ENCODE data around the gene PANK2.
"Not testable (repeated sequence)": the region's sequence is repeated elsewhere in the genome, so short reads cannot be mapped to it uniquely, and the experiment has no call there.

PANK2 gene

GRCh38 chr20:3964719-3965118, 75.5 kb downstream of the PANK2 start:
- no peaks in the 10 kb centered on the region for H3K4me1 ChIP-seq (ENCODE audit: control insufficient read depth, insufficient read depth, low read length)
- no peak overlapping the region for H3K4me3 ChIP-seq (ENCODE audit: low read depth, low read length)
- no peaks in the 10 kb centered on the region; the same call in 1 of the 2 replicates for H3K36me3 ChIP-seq (ENCODE audit: control insufficient read depth, insufficient read depth, low read length)
- no peaks in the 10 kb centered on the region for H3K27me3 ChIP-seq (ENCODE audit: control insufficient read depth, insufficient read depth, low read length)
- H3K27ac ChIP-seq (ENCODE audit: low read depth, low read length), result no peak overlapping the region
- no peaks in the 10 kb centered on the region for H3K9me3 ChIP-seq (ENCODE audit: control insufficient read depth, insufficient read depth, low read length)
- H3K9ac ChIP-seq (ENCODE audit: low read depth, low read length), result no peak overlapping the region

GRCh38 chr20:3966571-3966970, 77.4 kb downstream of the PANK2 start:
- Histone ChIP-seq H3K9ac (ENCODE audit: low read depth, low read length) (no peak overlapping the region), H3K27me3 (ENCODE audit: control insufficient read depth, insufficient read depth, low read length) (no peaks in the 10 kb centered on the region), H3K4me3 (ENCODE audit: low read depth, low read length) (no peak overlapping the region), H3K36me3 (ENCODE audit: control insufficient read depth, insufficient read depth, low read length) (no peaks in the 10 kb centered on the region; the same call in 1 of the 2 replicates), H3K4me1 (ENCODE audit: control insufficient read depth, insufficient read depth, low read length) (no peaks in the 10 kb centered on the region), H3K9me3 (ENCODE audit: control insufficient read depth, insufficient read depth, low read length) (no peaks in the 10 kb centered on the region), H3K27ac (ENCODE audit: low read depth, low read length) (no peak overlapping the region)

- Histone ChIP-seq H3K9ac (ENCODE audit: low read depth, low read length) (no peak overlapping the region), H3K4me1 (ENCODE audit: control insufficient read depth, insufficient read depth, low read length) (peaks cover 8% of the 10 kb centered on the region; the same call in 1 of the 2 replicates), H3K9me3 (ENCODE audit: control insufficient read depth, insufficient read depth, low read length) (no peaks in the 10 kb centered on the region), H3K27me3 (ENCODE audit: control insufficient read depth, insufficient read depth, low read length) (no peaks in the 10 kb centered on the region), H3K4me3 (ENCODE audit: low read depth, low read length) (no peak overlapping the region), H3K27ac (ENCODE audit: low read depth, low read length) (no peak overlapping the region), H3K36me3 (ENCODE audit: control insufficient read depth, insufficient read depth, low read length) (no peaks in the 10 kb centered on the region; the same call in 1 of the 2 replicates)
Observed at GRCh38 chr20:3970016-3970415, 80.8 kb downstream of the PANK2 start.

GRCh38 chr20:3971145-3971544, 82.0 kb downstream of the PANK2 start:
- Histone ChIP-seq H3K27ac (ENCODE audit: low read depth, low read length) (no peak overlapping the region), H3K27me3 (ENCODE audit: control insufficient read depth, insufficient read depth, low read length) (no peaks in the 10 kb centered on the region), H3K9me3 (ENCODE audit: control insufficient read depth, insufficient read depth, low read length) (no peaks in the 10 kb centered on the region), H3K36me3 (ENCODE audit: control insufficient read depth, insufficient read depth, low read length) (no peaks in the 10 kb centered on the region; the same call in 1 of the 2 replicates), H3K4me1 (ENCODE audit: control insufficient read depth, insufficient read depth, low read length) (peaks cover 8% of the 10 kb centered on the region; the same call in 1 of the 2 replicates), H3K4me3 (ENCODE audit: low read depth, low read length) (no peak overlapping the region), H3K9ac (ENCODE audit: low read depth, low read length) (no peak overlapping the region)

- no peaks in the 10 kb centered on the region for H3K9me3 ChIP-seq (ENCODE audit: control insufficient read depth, insufficient read depth, low read length)
- peaks cover 8% of the 10 kb centered on the region; the same call in 1 of the 2 replicates for H3K4me1 ChIP-seq (ENCODE audit: control insufficient read depth, insufficient read depth, low read length)
- no peak overlapping the region for H3K27ac ChIP-seq (ENCODE audit: low read depth, low read length)
- H3K27me3 ChIP-seq (ENCODE audit: control insufficient read depth, insufficient read depth, low read length), result no peaks in the 10 kb centered on the region
- H3K4me3 ChIP-seq (ENCODE audit: low read depth, low read length), result no peak overlapping the region
- H3K9ac ChIP-seq (ENCODE audit: low read depth, low read length), result no peak overlapping the region
- H3K36me3 ChIP-seq (ENCODE audit: control insufficient read depth, insufficient read depth, low read length), result no peaks in the 10 kb centered on the region; the same call in 1 of the 2 replicates
Observed at GRCh38 chr20:3972161-3972560, 83.0 kb downstream of the PANK2 start.

- not testable (repeated sequence) for H3K9me3 ChIP-seq (ENCODE audit: control insufficient read depth, insufficient read depth, low read length); H3K36me3 ChIP-seq (ENCODE audit: control insufficient read depth, insufficient read depth, low read length); H3K9ac ChIP-seq (ENCODE audit: low read depth, low read length); H3K4me1 ChIP-seq (ENCODE audit: control insufficient read depth, insufficient read depth, low read length); H3K27ac ChIP-seq (ENCODE audit: low read depth, low read length); H3K27me3 ChIP-seq (ENCODE audit: control insufficient read depth, insufficient read depth, low read length); H3K4me3 ChIP-seq (ENCODE audit: low read depth, low read length)
Observed at GRCh38 chr20:3972631-3973030, 83.4 kb downstream of the PANK2 start.

GRCh38 chr20:3973705-3974104, 84.5 kb downstream of the PANK2 start:
- Histone ChIP-seq H3K36me3 (ENCODE audit: control insufficient read depth, insufficient read depth, low read length) (no peaks in the 10 kb centered on the region), H3K4me1 (ENCODE audit: control insufficient read depth, insufficient read depth, low read length) (peaks cover 8% of the 10 kb centered on the region; the same call in 1 of the 2 replicates), H3K27ac (ENCODE audit: low read depth, low read length) (no peak overlapping the region), H3K9me3 (ENCODE audit: control insufficient read depth, insufficient read depth, low read length) (no peaks in the 10 kb centered on the region), H3K9ac (ENCODE audit: low read depth, low read length) (no peak overlapping the region), H3K27me3 (ENCODE audit: control insufficient read depth, insufficient read depth, low read length) (no peaks in the 10 kb centered on the region), H3K4me3 (ENCODE audit: low read depth, low read length) (no peak overlapping the region)

DNA sequence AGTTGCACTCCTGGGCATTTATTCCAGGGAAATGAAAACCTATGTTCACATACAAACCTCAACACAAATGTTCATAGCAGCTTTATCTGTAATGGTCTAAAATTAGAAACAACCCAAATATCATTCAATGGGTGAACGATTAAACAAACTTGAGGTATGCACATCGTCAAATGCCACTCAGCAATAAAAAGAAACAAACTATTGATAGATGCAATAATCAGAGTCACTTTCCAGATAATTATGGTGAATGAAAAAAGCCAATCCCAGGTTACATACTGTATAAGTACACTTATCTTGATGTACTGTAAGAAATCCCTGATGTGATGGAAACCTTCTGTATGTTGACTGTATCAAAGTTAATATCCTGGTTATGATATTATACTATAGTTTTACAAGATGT, 87.3 kb downstream of the PANK2 start:
- Histone ChIP-seq H3K27ac (ENCODE audit: low read depth, low read length) (no peak overlapping the region), H3K36me3 (ENCODE audit: control insufficient read depth, insufficient read depth, low read length) (no peaks in the 10 kb centered on the region)

More for the DNA sequence above, 87.3 kb downstream of the PANK2 start:
- H3K4me3 ChIP-seq (ENCODE audit: low read depth, low read length), result no peak overlapping the region
- H3K27me3 ChIP-seq (ENCODE audit: control insufficient read depth, insufficient read depth, low read length), result no peaks in the 10 kb centered on the region
- no peaks in the 10 kb centered on the region for H3K9me3 ChIP-seq (ENCODE audit: control insufficient read depth, insufficient read depth, low read length)
- H3K9ac ChIP-seq (ENCODE audit: low read depth, low read length), result no peak overlapping the region
- H3K4me1 ChIP-seq (ENCODE audit: control insufficient read depth, insufficient read depth, low read length), result peaks cover 8% of the 10 kb centered on the region; the same call in 1 of the 2 replicates
